ENCODE data around the gene PAX7.

Gene PAX7

DNA sequence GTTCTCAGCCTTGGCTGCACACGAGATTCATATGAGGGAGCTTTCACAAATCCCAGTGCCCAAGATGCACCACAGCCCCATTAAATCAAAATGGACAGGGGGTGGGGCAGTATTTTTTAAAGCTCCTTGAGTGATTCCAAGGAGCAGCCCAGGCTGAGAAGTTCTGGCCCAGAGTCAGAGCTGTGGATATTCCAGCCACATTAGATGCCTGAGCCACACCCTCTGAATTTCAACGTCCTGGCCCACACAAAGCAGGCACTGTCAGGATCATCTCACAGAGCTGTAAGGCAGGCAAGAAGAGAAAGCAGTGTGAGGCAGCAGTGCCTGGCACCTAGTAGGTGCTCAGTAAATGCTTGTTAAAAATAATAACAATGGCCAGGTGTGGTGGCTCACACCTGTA, 37.4 kb downstream of the PAX7 start:
- H3K9me3 ChIP-seq (ENCODE audit: insufficient read depth, low read length), result no peaks in the 10 kb centered on the region
- TF ChIP-seq ZNF274 (IDR thresholded peaks at IDR 0.05; ENCODE audit: low read depth, low read length), result no peak
- no peak for TF ChIP-seq YY1 (IDR thresholded peaks at IDR 0.05; ENCODE audit: insufficient read depth, insufficient read length)
- TF ChIP-seq SUZ12 (IDR thresholded peaks at IDR 0.05; ENCODE audit: extremely low read depth, insufficient read depth, insufficient read length), result no peak
- H3K4me1 ChIP-seq (ENCODE audit: insufficient read depth, insufficient read length), result peaks cover 5% of the 10 kb centered on the region
- no peaks in the 10 kb centered on the region for H3K36me3 ChIP-seq (ENCODE audit: insufficient read depth, insufficient read length, low read length)
- H3K9ac ChIP-seq (ENCODE audit: insufficient read length, low read depth), result no peak overlapping the region
- no peak for DNase-seq (ENCODE audit: low read depth, low spot score)
- no peak overlapping the region for H3K4me3 ChIP-seq (ENCODE audit: insufficient read length, low read depth)
- peaks cover 14% of the 10 kb centered on the region for H3K27me3 ChIP-seq (ENCODE audit: insufficient read depth, insufficient read length)

DNA sequence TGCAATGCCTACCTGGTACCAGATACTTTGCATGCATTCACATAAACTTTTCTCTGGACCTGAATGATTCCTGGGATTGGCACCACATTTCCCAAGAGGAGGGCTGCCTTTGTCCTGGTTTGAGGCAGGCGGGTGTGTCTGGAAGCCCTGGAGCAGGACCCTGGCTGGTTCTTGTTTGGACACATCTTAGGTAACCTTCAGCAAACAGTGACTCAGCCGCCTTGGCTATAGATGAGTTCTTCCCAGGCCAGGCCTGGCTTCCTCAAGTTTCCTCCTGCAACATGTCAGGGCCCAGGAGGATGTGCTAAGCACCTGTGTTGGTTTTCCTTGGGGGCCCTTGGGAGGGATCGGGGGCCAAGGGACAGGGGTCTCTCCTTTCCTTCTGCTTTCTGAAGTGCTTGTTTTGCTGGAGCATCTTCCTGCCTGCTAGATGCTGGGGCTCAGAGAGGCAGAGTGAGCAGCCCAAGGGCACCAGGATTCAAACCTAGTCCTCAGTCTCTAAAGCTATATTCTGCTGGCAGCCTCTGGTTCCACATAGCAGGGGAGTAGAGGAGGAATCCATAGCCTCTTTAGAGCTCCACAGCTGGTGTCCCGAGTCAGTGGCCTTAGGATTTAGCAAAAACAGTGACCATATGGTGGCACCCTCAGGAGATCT, 38.2 kb downstream of the PAX7 start:
- Histone ChIP-seq H3K4me3 (ENCODE audit: insufficient read length, low read depth) (no peak overlapping the region), H3K27me3 (ENCODE audit: insufficient read depth, insufficient read length) (peaks cover 14% of the 10 kb centered on the region), H3K36me3 (ENCODE audit: insufficient read depth, insufficient read length, low read length) (no peaks in the 10 kb centered on the region), H3K9ac (ENCODE audit: insufficient read length, low read depth) (no peak overlapping the region), H3K9me3 (ENCODE audit: insufficient read depth, low read length) (no peaks in the 10 kb centered on the region), H3K4me1 (ENCODE audit: insufficient read depth, insufficient read length) (peaks cover 5% of the 10 kb centered on the region)
- TF ChIP-seq SUZ12 (IDR thresholded peaks at IDR 0.05; ENCODE audit: extremely low read depth, insufficient read depth, insufficient read length), result no peak
- TF ChIP-seq ZNF274 (IDR thresholded peaks at IDR 0.05; ENCODE audit: low read depth, low read length), result no peak
- TF ChIP-seq YY1 (IDR thresholded peaks at IDR 0.05; ENCODE audit: insufficient read depth, insufficient read length), result no peak
- no peak for DNase-seq (ENCODE audit: low read depth, low spot score)

DNA sequence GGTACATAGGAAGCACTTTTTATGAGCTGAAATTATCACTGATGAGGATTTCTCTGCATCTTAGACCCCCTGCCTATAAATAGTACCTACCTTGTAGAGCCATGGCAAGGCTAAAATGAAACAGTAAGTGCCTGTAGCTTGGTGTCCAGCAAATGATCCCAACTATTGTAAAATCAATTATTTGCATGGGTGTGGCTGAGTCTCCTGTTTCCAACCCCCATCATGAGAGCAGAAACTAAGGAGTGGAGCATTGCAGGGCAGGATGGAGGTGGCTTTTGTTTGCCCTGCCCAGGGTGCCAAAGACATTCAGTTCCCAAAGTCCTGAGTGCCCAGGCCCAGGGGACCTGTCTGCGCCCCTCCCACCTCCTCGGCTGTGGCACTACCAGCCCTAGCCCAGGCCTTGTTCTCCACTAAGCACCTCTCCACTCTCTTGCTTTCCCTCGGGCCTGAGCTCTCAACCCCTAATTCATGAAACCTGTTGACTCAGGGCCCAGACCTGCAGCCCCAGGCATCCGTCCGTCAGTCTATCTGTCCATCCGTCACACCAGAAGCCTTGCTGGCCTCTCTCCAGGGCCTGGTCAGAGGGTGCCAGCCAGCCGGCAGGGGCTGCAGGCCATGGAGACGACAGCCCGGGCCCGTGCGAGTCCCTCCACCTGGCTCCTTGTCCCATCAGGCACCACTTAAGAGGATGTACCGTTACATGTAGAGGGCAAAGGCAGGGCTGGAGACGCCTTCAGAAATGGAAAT, 39.6 kb downstream of the PAX7 start:
- Histone ChIP-seq H3K4me3 (ENCODE audit: insufficient read length, low read depth) (no peak overlapping the region), H3K9me3 (ENCODE audit: insufficient read depth, low read length) (no peaks in the 10 kb centered on the region), H3K4me1 (ENCODE audit: insufficient read depth, insufficient read length) (peaks cover 8% of the 10 kb centered on the region), H3K36me3 (ENCODE audit: insufficient read depth, insufficient read length, low read length) (no peaks in the 10 kb centered on the region), H3K27me3 (ENCODE audit: insufficient read depth, insufficient read length) (peaks cover 13% of the 10 kb centered on the region), H3K9ac (ENCODE audit: insufficient read length, low read depth) (no peak overlapping the region)
- no peak for DNase-seq (ENCODE audit: low read depth, low spot score)
- TF ChIP-seq SUZ12 (IDR thresholded peaks at IDR 0.05; ENCODE audit: extremely low read depth, insufficient read depth, insufficient read length) (no peak), YY1 (IDR thresholded peaks at IDR 0.05; ENCODE audit: insufficient read depth, insufficient read length) (no peak), ZNF274 (IDR thresholded peaks at IDR 0.05; ENCODE audit: low read depth, low read length) (no peak)

DNA sequence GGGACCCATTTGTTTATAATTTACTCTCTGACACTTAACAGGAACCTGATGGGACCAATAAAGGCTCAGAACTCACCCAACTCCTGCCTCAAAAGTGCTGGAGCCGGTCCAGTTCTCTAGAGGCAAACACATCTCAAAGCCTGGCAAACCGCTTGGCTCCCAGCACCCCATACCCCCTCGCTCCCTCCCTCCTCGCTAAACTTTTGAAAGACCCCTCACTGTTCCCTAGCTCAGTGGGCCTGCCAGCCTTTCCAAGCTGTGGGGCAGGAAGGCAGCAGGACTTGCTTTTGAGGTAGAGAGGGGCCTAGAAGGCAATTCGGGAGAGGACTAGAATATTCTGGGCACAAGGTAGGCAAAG, 40.2 kb downstream of the PAX7 start:
- TF ChIP-seq ZNF274 (IDR thresholded peaks at IDR 0.05; ENCODE audit: low read depth, low read length), result no peak
- no peak for TF ChIP-seq YY1 (IDR thresholded peaks at IDR 0.05; ENCODE audit: insufficient read depth, insufficient read length)
- TF ChIP-seq SUZ12 (IDR thresholded peaks at IDR 0.05; ENCODE audit: extremely low read depth, insufficient read depth, insufficient read length), result no peak
- no peaks in the 10 kb centered on the region for H3K9me3 ChIP-seq (ENCODE audit: insufficient read depth, low read length)
- peaks cover 16% of the 10 kb centered on the region for H3K27me3 ChIP-seq (ENCODE audit: insufficient read depth, insufficient read length)
- no peak overlapping the region for H3K4me3 ChIP-seq (ENCODE audit: insufficient read length, low read depth)
- no peaks in the 10 kb centered on the region for H3K36me3 ChIP-seq (ENCODE audit: insufficient read depth, insufficient read length, low read length)
- no peak overlapping the region for H3K9ac ChIP-seq (ENCODE audit: insufficient read length, low read depth)
- DNase-seq (ENCODE audit: low read depth, low spot score), result no peak
- peaks cover 9% of the 10 kb centered on the region for H3K4me1 ChIP-seq (ENCODE audit: insufficient read depth, insufficient read length)

DNA sequence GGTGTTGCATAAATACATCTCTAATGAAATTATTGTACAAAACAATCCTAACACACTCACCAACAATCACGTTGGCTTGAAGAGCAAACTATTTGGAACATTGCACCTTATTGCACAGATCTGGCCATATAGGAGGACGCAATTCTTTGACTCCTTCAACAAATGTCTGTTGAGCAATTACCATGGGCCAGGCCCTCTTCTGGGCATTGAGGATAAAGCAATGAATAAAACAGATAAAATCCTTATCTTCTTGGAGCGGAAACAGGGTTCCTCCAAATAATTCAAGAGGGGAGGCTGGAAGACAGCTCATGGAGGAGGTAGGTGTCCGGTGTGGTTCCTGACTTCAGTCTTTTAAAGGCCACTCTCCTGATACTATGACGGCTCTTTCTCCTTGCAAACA, 43.3 kb downstream of the PAX7 start:
- Histone ChIP-seq H3K36me3 (ENCODE audit: insufficient read depth, insufficient read length, low read length) (no peaks in the 10 kb centered on the region), H3K9ac (ENCODE audit: insufficient read length, low read depth) (no peak overlapping the region), H3K4me1 (ENCODE audit: insufficient read depth, insufficient read length) (peaks cover 13% of the 10 kb centered on the region), H3K27me3 (ENCODE audit: insufficient read depth, insufficient read length) (peaks cover 22% of the 10 kb centered on the region), H3K4me3 (ENCODE audit: insufficient read length, low read depth) (no peak overlapping the region), H3K9me3 (ENCODE audit: insufficient read depth, low read length) (no peaks in the 10 kb centered on the region)
- DNase-seq (ENCODE audit: low read depth, low spot score), result no peak
- TF ChIP-seq SUZ12 (IDR thresholded peaks at IDR 0.05; ENCODE audit: extremely low read depth, insufficient read depth, insufficient read length) (no peak), YY1 (IDR thresholded peaks at IDR 0.05; ENCODE audit: insufficient read depth, insufficient read length) (no peak), ZNF274 (IDR thresholded peaks at IDR 0.05; ENCODE audit: low read depth, low read length) (no peak)

DNA sequence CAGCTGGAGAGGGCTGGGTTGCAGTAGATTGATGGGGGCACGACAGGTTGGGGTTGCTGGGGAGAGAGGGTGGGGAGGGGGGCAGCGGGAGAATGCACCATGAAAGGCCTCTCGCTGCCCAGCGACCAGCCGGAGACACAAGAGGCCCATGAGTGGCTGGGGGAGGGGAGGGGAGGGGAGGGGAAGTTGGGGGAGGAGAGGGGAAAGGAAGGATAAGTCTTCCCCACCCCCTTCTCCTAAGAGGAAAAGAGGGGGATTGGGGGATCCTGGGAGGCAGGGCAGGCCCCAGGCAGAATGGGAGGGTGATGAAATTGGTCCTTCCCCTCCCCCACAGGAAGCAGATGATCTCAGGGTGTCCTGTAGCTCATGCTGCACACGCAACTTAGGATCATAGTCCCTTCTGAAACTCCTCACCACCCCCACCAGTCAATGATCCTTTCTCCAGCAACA, 45.7 kb downstream of the PAX7 start:
- Histone ChIP-seq H3K36me3 (ENCODE audit: insufficient read depth, insufficient read length, low read length) (no peaks in the 10 kb centered on the region), H3K4me1 (ENCODE audit: insufficient read depth, insufficient read length) (peaks cover 8% of the 10 kb centered on the region), H3K9me3 (ENCODE audit: insufficient read depth, low read length) (no peaks in the 10 kb centered on the region; the same call in 1 of the 2 replicates), H3K4me3 (ENCODE audit: insufficient read length, low read depth) (no peak overlapping the region), H3K27me3 (ENCODE audit: insufficient read depth, insufficient read length) (peaks cover 38% of the 10 kb centered on the region), H3K9ac (ENCODE audit: insufficient read length, low read depth) (no peak overlapping the region)
- no peak for TF ChIP-seq YY1 (IDR thresholded peaks at IDR 0.05; ENCODE audit: insufficient read depth, insufficient read length)
- TF ChIP-seq SUZ12 (IDR thresholded peaks at IDR 0.05; ENCODE audit: extremely low read depth, insufficient read depth, insufficient read length), result no peak
- no peak for TF ChIP-seq ZNF274 (IDR thresholded peaks at IDR 0.05; ENCODE audit: low read depth, low read length)
- no peak for DNase-seq (ENCODE audit: low read depth, low spot score)

DNA sequence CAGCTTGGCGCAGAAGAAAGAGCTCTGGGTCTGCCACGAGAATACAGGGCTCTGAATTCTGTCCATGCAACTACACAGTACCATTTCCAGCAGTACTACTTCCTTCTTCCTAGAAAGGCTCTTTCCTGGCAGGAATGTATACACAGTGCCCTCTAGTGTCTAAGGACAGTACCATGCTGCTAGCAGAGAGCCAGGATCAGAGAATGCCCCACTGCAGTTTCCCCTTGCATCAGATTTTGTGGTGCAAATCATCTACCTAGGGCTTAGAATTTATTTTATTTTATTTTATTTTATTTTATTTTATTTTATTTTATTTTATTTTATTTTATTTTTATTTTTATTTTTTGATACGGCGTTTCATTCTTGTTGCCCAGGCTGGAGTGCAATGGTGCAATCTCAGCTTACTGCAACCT, 50.8 kb downstream of the PAX7 start:
- TF ChIP-seq YY1 (IDR thresholded peaks at IDR 0.05; ENCODE audit: insufficient read depth, insufficient read length), result no peak
- no peak for TF ChIP-seq ZNF274 (IDR thresholded peaks at IDR 0.05; ENCODE audit: low read depth, low read length)
- no peak for TF ChIP-seq SUZ12 (IDR thresholded peaks at IDR 0.05; ENCODE audit: extremely low read depth, insufficient read depth, insufficient read length)
- no peak for DNase-seq (ENCODE audit: low read depth, low spot score)
- Histone ChIP-seq H3K36me3 (ENCODE audit: insufficient read depth, insufficient read length, low read length) (no peaks in the 10 kb centered on the region), H3K27me3 (ENCODE audit: insufficient read depth, insufficient read length) (peaks cover 38% of the 10 kb centered on the region), H3K9ac (ENCODE audit: insufficient read length, low read depth) (no peak overlapping the region), H3K9me3 (ENCODE audit: insufficient read depth, low read length) (no peaks in the 10 kb centered on the region; the same call in 1 of the 2 replicates), H3K4me3 (ENCODE audit: insufficient read length, low read depth) (no peak overlapping the region), H3K4me1 (ENCODE audit: insufficient read depth, insufficient read length) (peaks cover 8% of the 10 kb centered on the region)
